Endothelial cell of umbilical vein (primary cell): Measurements from ENCODE around the gene PRR36.

Experiments used
- EZH2 ChIP-seq: IDR thresholded peaks from 2 replicates; pipeline ENCODE4 v1.6.1; 2012; ENCODE audit warnings: borderline replicate concordance, low read depth, mild to moderate bottlenecking, moderate library complexity, low read length, inconsistent platforms; ENCODE audit not compliant: severe bottlenecking
- JUN ChIP-seq: IDR thresholded peaks from 2 replicates; pipeline ENCODE4 v1.6.1; 2011; ENCODE audit warnings: borderline replicate concordance, low read depth; ENCODE audit not compliant: insufficient read length, insufficient read depth
- POLR2A ChIP-seq: IDR thresholded peaks from 2 replicates; pipeline ENCODE4 v1.6.1; 2012; ENCODE audit warnings: low read depth, mild to moderate bottlenecking, control low read depth, low read length
- POLR2AphosphoS5 ChIP-seq: IDR thresholded peaks from 2 replicates; pipeline ENCODE4 v1.6.1; 2012; ENCODE audit warnings: low read depth, mild to moderate bottlenecking, control low read depth, low read length, moderate library complexity; ENCODE audit not compliant: insufficient read depth
- TF ChIP-seq, protein P1 (sequence below), 2 donors: IDR thresholded peaks; 1 replicate in 1 of 2; 2 replicates in 1 of 2; pipeline ENCODE4 v1.5.1; 2011; ENCODE audit warnings: low read length in 2 of 2, mild to moderate bottlenecking in 2 of 2, moderate library complexity in 2 of 2, control low read depth in 1 of 2, inconsistent platforms in 1 of 2, low read depth in 1 of 2; ENCODE audit not compliant: insufficient read depth in 1 of 2; ENCODE audit errors: extremely low read depth in 1 of 2

DNA sequence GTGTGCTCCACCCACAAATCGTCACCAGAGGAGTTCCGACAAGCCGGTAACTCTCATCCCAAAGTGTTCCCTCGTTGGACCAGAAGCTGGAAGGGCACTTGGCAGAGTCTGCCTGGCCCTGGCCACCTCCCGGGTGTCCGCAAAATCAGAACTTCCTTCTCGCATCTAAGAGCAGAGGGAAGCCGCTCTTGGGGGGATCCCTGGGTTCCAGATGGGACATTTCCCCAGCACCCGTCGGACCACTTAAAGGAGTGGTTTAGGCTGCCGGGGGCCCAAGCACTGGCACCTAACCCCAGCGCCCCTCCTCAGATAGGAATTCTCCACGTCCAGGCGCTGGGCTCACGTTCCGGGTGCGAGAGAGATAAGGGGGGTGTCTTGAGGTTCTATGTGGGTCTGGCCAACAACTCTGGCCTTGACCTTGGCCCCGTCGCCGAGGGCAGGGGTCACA lies 28.6 kb upstream of the PRR36 start:
- TF ChIP-seq EZH2 (no peak), POLR2A (no peak), POLR2AphosphoS5 (no peak), JUN (no peak)
- TF ChIP-seq, protein P1, sequence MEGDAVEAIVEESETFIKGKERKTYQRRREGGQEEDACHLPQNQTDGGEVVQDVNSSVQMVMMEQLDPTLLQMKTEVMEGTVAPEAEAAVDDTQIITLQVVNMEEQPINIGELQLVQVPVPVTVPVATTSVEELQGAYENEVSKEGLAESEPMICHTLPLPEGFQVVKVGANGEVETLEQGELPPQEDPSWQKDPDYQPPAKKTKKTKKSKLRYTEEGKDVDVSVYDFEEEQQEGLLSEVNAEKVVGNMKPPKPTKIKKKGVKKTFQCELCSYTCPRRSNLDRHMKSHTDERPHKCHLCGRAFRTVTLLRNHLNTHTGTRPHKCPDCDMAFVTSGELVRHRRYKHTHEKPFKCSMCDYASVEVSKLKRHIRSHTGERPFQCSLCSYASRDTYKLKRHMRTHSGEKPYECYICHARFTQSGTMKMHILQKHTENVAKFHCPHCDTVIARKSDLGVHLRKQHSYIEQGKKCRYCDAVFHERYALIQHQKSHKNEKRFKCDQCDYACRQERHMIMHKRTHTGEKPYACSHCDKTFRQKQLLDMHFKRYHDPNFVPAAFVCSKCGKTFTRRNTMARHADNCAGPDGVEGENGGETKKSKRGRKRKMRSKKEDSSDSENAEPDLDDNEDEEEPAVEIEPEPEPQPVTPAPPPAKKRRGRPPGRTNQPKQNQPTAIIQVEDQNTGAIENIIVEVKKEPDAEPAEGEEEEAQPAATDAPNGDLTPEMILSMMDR (IDR thresholded peaks at IDR 0.05; ENCODE audit: extremely low read depth in 1 of 2, insufficient read depth in 1 of 2, low read depth in 1 of 2, low read length in 2 of 2), result no peak
